Epidermal melanocyte (primary cell): ENCODE measurements around the gene RAB5IF.
"Not testable (repeated sequence)": the region's sequence is repeated elsewhere in the genome, so short reads cannot be mapped to it uniquely, and the experiment has no call there.

Source experiments
- DNase-seq: peaks from one replicate; pipeline ENCODE4 v3.0.0; 2011; ENCODE audit warnings: low spot score; ENCODE audit not compliant: insufficient read length

RAB5IF gene

DNA sequence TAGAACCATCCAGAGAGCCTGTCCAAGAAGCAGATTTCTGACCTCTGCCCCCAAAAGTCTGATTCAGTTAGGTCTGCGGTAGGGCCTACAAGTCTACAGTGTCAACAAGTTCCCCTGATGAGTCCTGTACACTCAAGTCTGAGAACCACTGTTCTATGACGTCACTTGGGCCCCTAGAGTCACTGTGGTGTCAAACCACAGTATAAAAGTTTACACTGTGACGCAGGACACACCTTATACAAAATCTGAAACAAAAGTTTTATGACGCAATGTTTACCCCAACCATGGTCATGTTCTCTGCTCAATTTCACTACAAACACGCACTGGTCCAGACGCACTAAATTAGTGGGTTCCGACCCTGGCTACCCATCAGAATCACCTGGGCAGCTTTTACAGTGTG lies 22.5 kb downstream of the RAB5IF start:
- no peak for DNase-seq

DNA sequence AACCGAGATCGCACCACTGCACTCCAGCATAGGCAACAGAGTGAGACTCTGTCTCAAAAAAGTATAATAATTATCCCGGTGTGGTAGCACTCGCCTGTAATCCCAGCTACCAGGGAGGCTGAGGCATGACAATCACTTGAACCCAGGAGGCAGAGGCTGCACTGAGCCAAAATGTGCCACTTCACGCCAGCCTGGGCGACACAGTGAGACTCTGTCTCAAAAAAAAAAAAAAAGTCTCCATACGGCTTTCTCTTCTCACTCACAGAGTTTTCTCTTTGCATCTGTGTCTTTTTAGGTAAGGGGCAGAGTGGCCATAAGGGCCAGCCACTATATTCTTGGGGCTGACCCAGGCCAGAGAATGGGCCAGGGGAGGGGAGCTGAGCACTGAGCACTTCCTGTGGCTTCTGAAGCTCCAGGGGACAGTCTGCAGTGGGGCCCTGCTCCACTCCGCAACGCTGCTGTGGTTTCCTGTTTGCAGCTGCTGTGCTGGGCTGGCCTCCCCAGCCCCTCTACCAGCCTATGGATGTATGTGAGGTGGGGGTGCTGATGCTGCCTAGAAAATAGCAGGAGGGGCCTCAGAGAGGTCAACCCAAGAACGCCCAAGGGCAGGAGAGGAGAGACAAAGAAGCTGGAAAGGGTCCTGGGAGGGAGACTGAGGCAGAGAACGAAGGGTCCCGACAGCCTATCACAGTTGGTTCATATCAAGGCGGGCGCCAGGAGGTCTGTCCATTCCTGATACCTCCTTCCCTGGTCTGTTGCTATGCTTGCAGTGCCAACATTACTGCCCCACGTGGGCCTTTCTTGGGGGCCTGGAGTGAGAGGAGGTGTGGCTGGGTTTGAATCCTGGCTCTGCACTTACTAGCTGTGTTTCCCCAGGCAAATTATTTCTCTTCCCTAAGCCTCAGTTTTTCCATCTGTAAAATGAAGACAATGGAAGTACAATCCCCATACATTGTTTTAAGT lies 24.4 kb downstream of the RAB5IF start:
- no peak for DNase-seq

DNA sequence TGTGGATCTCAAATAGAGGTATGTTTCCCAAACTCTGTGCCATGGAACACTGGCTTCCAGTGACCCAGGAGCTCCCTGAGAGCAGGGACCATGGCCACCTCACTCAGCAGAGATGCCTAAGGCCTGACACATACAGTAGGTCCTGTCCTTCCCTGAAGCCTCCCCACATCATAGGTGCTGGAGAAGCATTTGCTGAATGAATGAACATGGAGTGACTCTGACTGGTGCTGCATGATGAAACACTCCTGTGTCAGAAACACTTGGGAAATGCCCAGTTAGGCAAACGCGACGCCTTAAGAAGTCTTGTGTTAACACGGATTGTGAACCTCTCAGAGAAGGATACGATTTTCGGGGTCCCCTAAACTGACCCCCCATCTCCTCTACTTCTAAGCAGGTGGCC lies 26.1 kb downstream of the RAB5IF start:
- DNase-seq, result no peak

DNA sequence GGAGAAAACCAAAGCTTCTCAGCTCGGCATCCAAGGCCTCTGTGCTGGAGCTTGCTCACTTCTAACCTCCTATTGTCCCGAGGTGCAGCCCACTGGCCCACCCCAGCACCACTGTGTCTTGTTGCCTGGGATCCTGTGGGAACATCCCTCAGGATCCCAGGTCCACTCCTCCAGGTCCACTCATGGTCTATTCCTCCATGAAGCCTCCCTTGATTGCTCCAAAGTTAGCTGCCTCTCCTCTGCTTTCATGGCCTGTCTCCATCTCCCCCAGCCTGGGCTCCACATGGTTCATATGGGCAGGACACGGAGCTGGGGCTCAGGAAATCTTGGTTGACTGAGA lies 26.5 kb downstream of the RAB5IF start:
- DNase-seq, result no peak

DNA sequence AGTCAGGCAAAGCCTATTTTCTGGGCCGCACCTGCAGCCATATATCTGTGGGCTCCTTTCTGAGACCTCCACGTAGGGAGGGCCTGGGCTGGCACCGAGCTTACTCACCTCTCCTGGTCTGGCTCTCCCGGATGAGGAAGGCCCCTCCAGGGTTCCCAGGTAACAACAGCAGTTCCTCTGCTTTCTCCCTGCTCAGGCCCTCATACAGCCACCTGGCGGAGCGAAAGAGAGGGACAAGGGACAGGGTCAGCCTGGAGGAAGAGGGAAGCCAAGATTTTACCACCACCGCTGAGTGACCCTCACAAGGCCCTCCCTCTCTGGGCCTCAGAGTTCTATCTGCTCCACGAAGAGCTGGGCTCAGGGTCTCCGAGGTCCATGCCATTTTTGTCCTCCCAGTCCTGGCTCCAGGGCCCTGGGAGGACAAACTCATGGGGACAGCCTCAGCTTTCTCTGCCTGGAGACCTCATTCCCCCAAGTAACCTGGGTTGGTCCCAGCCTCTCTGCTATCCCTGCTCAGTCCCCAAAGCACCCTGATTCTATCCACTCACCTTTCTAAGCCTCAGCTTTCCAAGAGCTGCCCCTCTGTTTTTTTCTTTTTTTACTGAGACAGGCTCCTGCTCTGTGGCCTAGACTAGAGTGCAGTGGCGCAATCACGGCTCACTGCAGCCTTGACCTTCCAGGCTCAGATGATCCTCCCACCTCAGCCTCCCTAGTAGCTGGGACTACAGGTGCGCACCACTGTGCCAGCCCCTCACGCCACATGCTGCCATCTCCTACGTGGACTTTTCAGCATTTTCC lies 27.1 kb downstream of the RAB5IF start:
- DNase-seq, result no peak

DNA sequence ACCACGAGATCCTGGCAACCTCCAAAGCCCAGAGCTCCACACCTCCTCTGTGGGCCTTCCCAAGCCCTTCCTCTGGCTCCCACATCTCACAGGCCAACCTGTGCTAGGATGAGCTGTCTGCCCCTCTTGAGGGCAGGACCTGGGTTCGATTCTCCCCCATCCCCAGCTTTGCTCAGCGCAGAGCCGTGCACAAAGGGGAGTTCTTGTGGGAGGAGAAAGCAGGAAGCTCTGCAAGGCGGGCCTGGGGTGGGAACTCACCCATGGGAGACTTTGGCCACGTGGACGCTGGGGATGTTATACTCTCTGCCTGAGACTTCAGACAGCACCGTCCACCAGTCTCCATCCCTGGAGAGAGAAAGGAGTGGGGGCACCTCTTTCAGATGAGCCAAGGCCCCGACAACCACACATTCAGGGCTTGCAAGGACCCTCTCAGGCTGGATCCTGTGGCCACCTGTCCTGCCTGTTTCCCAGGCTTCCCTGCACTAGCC lies 27.8 kb downstream of the RAB5IF start:
- no peak for DNase-seq

DNA sequence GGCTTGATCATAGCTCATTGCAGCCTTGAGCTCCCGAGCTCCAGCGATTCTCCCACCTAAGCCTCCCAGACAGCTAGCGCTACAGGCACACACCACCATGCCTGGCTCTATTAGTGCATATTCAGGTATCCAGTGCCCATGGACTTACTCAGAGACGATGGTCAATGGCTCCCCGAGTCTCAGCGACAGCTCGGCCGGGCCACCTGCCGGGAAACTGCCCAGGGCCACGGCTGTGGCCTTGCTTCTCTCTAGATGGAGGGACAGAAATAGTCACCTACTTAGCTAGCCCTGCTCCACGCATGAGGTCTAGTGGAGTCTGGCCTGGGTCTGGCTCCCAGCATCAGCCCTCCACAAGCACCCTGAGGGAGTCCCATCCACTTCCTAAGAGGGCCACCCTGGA lies 28.8 kb downstream of the RAB5IF start:
- DNase-seq, result no peak

DNA sequence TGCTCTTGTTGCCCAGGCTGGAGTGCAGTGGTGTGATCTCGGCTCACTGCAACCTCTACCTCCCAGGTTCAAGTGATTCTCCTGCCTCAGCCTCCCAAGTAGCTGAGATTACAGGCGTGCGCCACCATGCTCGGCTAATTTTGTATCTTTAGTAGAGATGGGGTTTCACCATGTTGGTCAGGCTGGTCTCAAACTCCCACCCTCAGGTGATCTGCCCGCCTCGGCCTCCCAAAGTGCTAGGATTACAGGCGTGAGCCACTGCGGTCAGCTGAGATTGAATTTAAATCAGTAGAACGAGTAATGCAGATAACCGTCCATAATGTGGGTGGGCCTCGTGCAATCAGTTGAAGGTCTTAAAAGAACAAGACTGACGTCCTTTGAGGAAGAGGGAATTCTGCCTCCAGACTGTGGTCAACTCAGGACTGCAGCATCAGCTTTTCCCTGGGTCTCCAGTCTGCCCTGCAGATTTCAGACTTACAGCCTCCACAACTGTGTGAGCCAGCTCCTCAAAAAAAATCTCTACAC lies 33.4 kb downstream of the RAB5IF start:
- not testable (repeated sequence) for DNase-seq

DNA sequence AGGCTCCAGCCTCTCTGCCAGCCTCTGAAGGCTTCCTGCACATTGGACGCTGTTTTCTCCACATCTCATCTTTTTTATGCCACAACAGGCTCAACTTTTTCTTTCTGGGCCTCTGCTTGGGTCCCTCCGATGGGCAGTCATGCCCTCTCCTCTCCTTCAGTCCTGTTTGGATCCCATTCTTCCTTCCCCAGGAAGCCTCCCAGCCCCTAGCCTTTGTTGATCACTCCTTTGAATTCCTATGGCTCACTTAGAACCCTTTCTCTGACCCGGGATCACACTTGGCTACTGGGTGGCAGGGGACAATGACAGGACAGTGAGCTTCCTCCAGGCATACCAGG lies 35.9 kb downstream of the RAB5IF start:
- no peak for DNase-seq

DNA sequence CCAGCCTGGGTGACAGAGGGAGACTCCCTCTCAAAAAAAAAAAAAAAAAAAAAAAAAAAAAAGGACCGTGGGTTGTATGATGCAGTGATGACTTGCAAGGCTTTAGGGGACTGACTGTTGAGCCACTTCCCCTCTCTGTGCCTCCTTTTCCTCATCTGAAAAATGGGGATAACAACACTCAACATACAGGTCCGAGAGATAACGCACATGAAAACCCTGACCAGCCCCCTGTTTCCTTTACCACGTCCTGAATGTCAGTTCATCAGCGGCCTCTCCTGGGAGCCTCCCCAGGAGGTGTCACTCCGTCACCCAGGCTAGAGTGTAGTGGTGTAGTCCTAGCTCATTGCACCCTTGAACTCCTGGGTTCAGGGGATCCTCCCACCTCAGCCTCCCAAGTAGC lies 36.6 kb downstream of the RAB5IF start:
- no peak for DNase-seq

DNA sequence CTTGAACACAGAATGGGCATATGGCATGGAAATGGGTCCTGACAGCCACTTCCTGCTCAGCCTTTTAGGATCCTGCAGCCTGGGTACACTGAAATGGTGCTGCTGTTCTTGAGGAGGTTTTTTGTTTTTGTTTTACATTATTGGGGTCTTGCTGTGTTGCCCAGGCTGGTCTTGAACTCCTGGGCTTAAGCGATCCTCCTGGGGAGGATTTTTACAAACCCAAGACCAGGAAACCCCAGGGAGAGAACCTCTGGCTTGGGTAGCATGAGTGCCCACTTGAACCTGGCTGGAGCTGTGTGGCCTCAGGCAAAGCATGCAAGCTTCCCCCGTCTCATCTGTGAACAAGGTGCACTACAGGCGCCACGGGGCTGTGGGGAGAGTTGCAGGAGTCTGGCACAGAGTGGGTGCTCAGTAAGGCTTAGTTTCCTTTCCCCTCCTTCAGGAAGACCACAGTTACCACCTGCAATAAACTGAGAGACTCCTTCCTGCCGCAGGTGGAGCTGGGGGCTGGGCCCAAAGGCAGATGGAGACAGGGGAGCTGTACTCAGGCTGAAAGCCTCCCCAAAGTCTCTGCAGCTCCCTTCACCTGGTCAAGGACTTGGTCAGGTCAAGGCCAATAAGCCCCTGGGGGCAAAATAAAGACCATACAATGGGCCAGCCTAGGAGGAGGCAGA lies 38.6 kb downstream of the RAB5IF start:
- DNase-seq, result no peak

DNA sequence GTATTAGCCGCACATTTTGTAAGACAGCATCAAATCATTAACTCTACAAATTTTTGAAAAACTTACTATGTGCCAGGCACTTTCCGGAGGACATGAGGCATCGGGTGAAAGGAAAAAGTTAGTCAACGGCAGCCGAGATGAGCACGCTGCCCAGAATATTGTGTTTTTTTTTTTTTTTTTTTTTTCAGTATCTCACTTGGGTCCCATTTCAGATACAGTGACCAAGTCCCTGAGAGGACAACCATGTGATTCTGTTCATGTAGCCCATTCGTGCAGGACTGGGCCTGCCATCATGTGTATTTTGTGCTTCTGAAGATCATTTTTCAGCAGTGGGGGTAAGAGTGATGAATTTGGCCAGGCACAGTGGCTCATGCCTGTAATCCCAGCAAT lies 39.1 kb downstream of the RAB5IF start:
- DNase-seq, result no peak

DNA sequence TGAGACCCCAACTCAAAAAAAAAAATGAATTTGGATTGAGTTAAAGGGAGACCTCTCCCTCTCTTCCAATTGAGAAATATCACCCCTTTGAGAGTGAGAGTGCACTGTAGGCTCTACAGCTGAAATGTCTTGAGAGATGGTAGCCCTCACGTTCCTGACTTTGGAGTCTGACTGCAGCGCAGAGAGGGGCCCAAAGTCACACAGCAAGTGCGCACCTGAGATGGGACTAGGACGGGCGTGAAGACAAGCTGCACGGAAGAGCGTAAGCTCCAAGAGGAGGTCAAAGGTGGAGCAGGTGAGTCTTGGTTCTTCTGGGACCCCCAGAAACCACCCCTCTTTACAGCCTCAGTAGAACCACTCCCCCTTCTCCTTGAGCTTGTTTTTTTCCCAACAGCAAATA lies 39.8 kb downstream of the RAB5IF start:
- no peak for DNase-seq

DNA sequence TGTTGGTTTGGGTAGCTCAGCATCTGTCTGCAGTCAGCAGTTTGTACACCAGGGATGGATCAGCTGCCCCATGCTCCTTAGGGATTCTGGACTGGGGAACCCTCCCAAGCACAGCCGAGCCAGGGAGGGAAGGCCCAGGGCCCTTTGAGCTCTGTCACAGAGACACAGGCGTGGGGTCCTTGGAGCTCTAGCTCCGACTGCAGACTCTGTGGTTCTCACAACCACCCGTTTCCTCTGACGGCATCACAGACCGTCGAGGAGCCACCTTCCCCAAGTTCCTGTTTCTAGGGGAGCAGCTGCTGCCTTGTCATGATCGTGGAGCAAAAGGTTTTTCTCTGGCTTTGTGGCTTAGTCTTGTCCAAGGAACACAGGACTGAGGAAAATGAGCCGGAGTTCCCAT lies 40.4 kb downstream of the RAB5IF start, which contains the start of gene SLA2:
SLA2 (minus strand) TSS at position 199 of the 400 bp plus-strand sequence. CDS start 4,861 bp downstream, outside the sequence.
- DNase-seq, result no peak

DNA sequence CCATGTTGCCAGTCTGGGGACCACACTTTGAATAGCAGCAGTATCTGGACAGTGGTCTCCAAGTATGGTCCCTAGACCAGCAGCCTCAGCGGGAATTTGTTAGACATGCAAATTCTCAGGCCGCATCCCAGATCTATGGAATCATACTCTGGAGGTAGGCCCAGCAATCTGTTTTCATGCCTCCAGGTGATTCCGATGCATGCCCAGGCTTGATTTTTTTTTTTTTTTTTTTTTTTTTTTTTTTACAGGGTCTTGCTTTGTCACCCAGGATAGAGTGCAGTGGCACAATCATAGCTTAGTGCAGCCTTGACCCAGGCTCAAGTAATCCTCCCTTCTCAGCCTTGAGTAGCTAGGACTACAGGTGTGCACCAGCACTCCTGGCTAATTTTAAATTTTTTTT lies 41.1 kb downstream of the RAB5IF start:
- no peak for DNase-seq

DNA sequence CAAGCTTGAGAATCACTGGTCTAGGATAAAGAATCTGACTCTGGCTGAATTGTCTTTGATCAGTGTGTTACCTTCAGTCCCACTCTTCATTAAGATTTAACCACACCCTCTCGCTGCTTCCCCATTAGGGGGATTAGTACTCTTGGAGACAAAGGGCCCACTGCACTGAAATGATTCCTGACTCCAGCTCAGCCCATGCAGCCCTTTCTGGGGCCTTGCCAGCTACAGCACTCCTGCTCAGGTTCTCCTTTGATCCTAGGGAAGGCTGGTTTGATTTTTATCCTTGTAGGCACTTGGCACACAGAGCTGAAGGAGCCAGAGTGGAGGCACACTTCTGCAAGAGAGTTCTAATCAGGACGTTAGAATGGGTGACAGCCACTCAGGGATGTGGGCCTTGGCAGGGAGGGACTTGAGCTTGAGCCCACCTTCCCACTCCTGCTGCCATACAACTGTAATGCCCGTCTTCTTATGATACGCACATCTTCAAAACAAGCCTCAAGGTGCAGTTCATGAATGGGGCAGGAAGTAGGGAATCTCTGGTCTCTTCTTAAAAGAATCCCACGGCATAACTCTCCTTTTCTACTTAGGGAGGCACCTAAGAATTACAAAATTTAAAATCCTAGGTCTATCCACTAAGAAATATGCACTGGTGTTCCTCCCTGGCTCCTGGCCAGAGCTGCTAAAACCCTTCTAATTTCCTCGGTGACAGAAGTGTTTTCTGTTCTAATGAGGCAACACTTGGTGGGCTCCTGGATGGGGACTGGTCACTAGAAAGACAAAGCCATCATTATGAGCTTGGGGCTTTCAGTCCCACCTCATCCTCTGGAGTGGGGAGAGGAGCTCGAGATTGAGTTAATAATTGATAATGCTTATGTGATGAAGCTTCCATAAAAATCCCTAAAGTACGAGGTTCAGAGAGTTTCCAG lies 41.9 kb downstream of the RAB5IF start:
- no peak for DNase-seq

DNA sequence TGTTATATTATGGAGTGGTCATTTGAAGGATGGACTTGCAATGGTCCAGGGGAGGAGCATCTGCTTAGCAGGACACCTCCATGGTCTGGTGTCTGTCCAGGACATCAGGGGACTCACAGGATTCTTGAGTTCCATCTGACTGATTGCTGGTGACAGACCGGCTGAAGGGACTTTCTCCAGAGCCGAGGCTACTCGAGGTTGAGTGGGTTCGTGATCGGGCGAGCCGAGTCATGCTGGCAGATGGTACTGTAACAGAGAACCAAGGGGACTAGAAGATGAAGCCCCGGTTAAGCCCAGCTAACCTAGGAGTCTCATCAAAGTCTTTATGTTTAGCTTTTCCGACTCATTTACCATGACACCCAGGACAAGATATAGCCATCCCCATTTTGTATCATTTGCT lies 47.9 kb downstream of the RAB5IF start:
- no peak for DNase-seq

DNA sequence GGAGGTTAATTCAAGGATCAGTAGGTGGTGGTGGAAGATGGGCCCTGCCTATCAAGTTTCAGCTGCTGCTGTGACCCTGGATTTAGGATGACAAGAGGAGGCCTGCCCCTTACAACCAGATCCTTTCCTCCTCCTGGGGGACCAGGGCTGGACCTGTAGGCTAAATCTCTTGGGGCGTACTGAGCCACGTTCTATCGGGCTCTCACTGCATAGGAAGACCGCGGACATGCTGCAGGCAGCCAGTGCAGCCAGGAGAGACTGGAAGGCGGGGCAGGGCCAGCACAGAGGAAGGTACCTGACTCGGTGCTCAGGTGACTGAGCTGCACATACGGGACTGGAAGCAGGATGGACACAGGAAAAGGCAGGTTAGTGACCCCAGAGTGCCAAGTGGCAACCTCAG lies 48.9 kb downstream of the RAB5IF start:
- no peak for DNase-seq

DNA sequence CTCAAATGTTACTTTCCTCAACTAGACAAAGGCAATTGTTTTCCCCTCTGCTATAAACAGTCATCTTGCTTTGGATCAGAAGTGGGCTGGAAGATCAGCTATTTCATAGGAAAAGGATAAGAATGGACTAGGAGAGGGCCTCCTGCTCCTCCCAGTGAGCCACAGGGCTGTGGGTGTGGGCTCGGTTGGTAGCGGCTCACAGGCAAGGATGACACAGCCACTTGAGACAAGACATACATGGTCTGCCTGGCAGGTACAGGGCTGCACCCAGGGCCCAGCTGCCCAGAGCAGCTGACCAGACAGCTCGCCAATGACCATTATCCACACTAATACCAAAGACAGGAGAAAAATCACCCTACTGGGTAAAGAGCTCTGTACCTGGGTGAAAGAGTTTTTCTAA lies 49.4 kb downstream of the RAB5IF start:
- DNase-seq, result no peak

DNA sequence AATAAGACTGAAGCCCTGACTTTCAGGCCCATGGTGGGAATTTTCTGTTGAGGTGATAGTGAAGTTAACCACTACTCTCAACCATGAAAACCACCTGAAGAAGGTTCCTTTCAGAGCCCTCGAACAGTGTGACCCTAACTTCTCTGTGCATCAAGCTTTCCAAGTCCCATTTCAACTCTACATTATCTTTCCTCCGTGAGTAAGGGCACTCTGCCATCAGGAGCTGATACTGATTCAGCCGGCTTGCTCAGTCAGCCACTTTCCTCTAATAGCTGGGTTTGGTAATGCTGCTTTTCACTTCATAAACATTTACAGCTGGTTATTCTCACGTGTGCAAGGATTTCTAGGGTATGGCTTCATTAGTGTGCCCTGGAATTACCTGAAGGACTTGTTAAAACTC lies 51.2 kb downstream of the RAB5IF start:
- DNase-seq, result no peak

DNA sequence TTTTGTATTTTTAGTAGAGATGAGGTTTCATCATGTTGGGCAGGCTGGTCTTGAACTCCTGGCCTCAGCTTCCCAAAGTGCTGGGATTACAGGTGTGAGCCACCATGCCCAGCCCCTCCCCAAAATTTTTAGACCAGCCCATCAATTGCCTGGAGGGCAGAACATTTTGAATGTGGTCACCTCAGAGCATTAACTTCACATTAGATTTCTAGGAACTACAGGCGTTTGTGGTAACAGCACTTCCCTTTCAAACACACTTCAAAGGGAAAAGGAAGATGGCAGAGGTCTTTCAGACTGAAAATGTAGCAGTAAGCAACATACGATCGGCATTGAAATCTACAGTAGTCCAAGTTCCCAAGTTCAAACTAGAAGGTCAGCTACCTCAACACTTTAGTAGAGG lies 52.7 kb downstream of the RAB5IF start:
- DNase-seq, result no peak
